Stimulated activated CD4-positive, alpha-beta T cell treated with anti-CD3 and anti-CD28 coated beads, Interleukin-4, amount 100 ng/mL, for 24 hours (primary cell): ENCODE data around the gene PHRF1.
A peak's percentile ranks its signal among the peaks of the same experiment; 100 is the strongest.

Experiments used
- DNase-seq: peaks from one replicate; pipeline ENCODE4 v3.0.0-alpha.2; 2020

The PHRF1 gene

GRCh38 chr11:537622-538430 is 38.4 kb upstream of the PHRF1 start:
- DNase-seq: no peak

GRCh38 chr11:538431-539051 is 37.7 kb upstream of the PHRF1 start:
- no peak for DNase-seq

GRCh38 chr11:539971-540481 is 36.2 kb upstream of the PHRF1 start:
- no peak for DNase-seq

- DNase-seq: no peak
These were observed 35.5 kb upstream of the PHRF1 start for GRCh38 chr11:540583-541432.

- DNase-seq: no peak
These were observed 34.8 kb upstream of the PHRF1 start for GRCh38 chr11:541433-541885.

- DNase-seq: no peak
These were observed 31.5 kb upstream of the PHRF1 start for GRCh38 chr11:544817-545166.

GRCh38 chr11:545171-545570 is 31.1 kb upstream of the PHRF1 start:
- no peak for DNase-seq

GRCh38 chr11:548700-549603 is 27.3 kb upstream of the PHRF1 start:
- no peak for DNase-seq

- no peak for DNase-seq
These were observed 26.1 kb upstream of the PHRF1 start for GRCh38 chr11:550021-550745.

- no peak for DNase-seq
These were observed 25.6 kb upstream of the PHRF1 start for GRCh38 chr11:550746-551085.

GRCh38 chr11:551131-551530 is 25.1 kb upstream of the PHRF1 start:
- no peak for DNase-seq

GRCh38 chr11:551596-551995 is 24.7 kb upstream of the PHRF1 start:
- no peak for DNase-seq

GRCh38 chr11:553083-553987 is 22.9 kb upstream of the PHRF1 start:
- no peak for DNase-seq

GRCh38 chr11:553988-554340 is 22.3 kb upstream of the PHRF1 start:
- no peak for DNase-seq

GRCh38 chr11:554428-555226 is 21.6 kb upstream of the PHRF1 start:
- DNase-seq: peak; percentile 76

GRCh38 chr11:555227-555779 is 21.0 kb upstream of the PHRF1 start:
- no peak for DNase-seq

GRCh38 chr11:555780-556661 is 20.2 kb upstream of the PHRF1 start:
- no peak for DNase-seq

GRCh38 chr11:556662-557256 is 19.5 kb upstream of the PHRF1 start:
- DNase-seq: no peak
